ENCODE results near the gene GRIN1.

Gene GRIN1

GRCh38 chr9:137164370-137165249 lies 25.7 kb downstream of the GRIN1 start:
- no peak for DNase-seq (ENCODE audit: low read depth, low spot score)

GRCh38 chr9:137165250-137165836 lies 26.4 kb downstream of the GRIN1 start:
- no peak for DNase-seq (ENCODE audit: low read depth, low spot score)

- no peak for DNase-seq (ENCODE audit: low read depth, low spot score)
Measured at GRCh38 chr9:137166380-137167229, 27.7 kb downstream of the GRIN1 start.

- no peak for DNase-seq (ENCODE audit: low read depth, low spot score)
Measured at GRCh38 chr9:137167277-137167746, 28.4 kb downstream of the GRIN1 start.

- DNase-seq (ENCODE audit: low read depth, low spot score), result no peak
Measured at GRCh38 chr9:137167747-137168572, 29.0 kb downstream of the GRIN1 start.

- no peak for DNase-seq (ENCODE audit: low read depth, low spot score)
Measured at GRCh38 chr9:137168573-137168903, 29.6 kb downstream of the GRIN1 start.

GRCh38 chr9:137168904-137169856 lies 30.2 kb downstream of the GRIN1 start:
- DNase-seq (ENCODE audit: low read depth, low spot score), result no peak

GRCh38 chr9:137169896-137170358 lies 31.0 kb downstream of the GRIN1 start, which contains the start of gene LRRC26:
TSS of gene LRRC26 (minus strand) at chr9:137170051. CDS start at chr9:137169943, 108 bp downstream.
- DNase-seq (ENCODE audit: low read depth, low spot score), result no peak

GRCh38 chr9:137170486-137171148 lies 31.7 kb downstream of the GRIN1 start:
- no peak for DNase-seq (ENCODE audit: low read depth, low spot score)

GRCh38 chr9:137171149-137171900 lies 32.4 kb downstream of the GRIN1 start:
- no peak for DNase-seq (ENCODE audit: low read depth, low spot score)

- no peak for DNase-seq (ENCODE audit: low read depth, low spot score)
Measured at GRCh38 chr9:137172901-137173795, 34.2 kb downstream of the GRIN1 start.

GRCh38 chr9:137173796-137174664 lies 35.1 kb downstream of the GRIN1 start:
- DNase-seq (ENCODE audit: low read depth, low spot score), result no peak

GRCh38 chr9:137174722-137175293 lies 35.9 kb downstream of the GRIN1 start:
- DNase-seq (ENCODE audit: low read depth, low spot score), result no peak

- no peak for DNase-seq (ENCODE audit: low read depth, low spot score)
Measured at GRCh38 chr9:137175345-137175961, 36.5 kb downstream of the GRIN1 start.

GRCh38 chr9:137176302-137177182 lies 37.6 kb downstream of the GRIN1 start:
- no peak for DNase-seq (ENCODE audit: low read depth, low spot score)

Data from activated naive CD8-positive, alpha-beta T cell treated with anti-CD3 and anti-CD28 coated beads, Interleukin-2, amount 50 U/mL, for 16 hours (primary cell).